HAP-1 (cell line): Measurements from ENCODE around the gene UBE2M.
"Not testable (repeated sequence)": the region's sequence is repeated elsewhere in the genome, so short reads cannot be mapped to it uniquely, and the experiment has no call there.

Experiments used
- DNase-seq, 2 experiments: peaks; one replicate each; pipeline ENCODE4 v3.0.0-alpha.2; 2016 to 2020; ENCODE audit warnings: low spot score in 2 of 2
- H3K27me3 ChIP-seq: fragments of 250-450 bp; sonication (Bioruptor Pico); 2 replicates; pipeline ENCODE4 v1.5.1; 2020; ENCODE audit warnings: low read depth, mild to moderate bottlenecking, moderate library complexity
- H3K36me3 ChIP-seq: fragments of 250-450 bp; sonication (Bioruptor Pico); replicated peaks from 2 replicates; pipeline ENCODE4 v1.5.1; 2020; ENCODE audit warnings: mild to moderate bottlenecking
- H3K4me1 ChIP-seq: fragments of 250-450 bp; sonication (Bioruptor Pico); 2 replicates; pipeline ENCODE4 v1.5.1; 2020; ENCODE audit warnings: mild to moderate bottlenecking
- H3K4me3 ChIP-seq: fragments of 250-450 bp; sonication (Bioruptor Pico); 2 replicates; pipeline ENCODE4 v1.5.1; 2020; ENCODE audit warnings: mild to moderate bottlenecking, moderate library complexity
- H3K9me3 ChIP-seq: fragments of 250-450 bp; sonication (Bioruptor Pico); 2 replicates; pipeline ENCODE4 v1.5.1; 2020; ENCODE audit warnings: mild to moderate bottlenecking, moderate library complexity
- in situ Hi-C: fragments of 300-500 bp; cut with MboI; formaldehyde crosslinking; loops from 3 replicates; pipeline ENCODE4 v1.14.3; 2020; ENCODE audit warnings: low sequenced_read_pairs, inconsistent platforms, mixed read lengths

UBE2M gene

GRCh38 chr19:58545286-58546018 lies 13.0 kb downstream of the UBE2M start:
- peak overlapping the region; percentile 67 for H3K4me3 ChIP-seq
- H3K27me3 ChIP-seq = no peaks in the 10 kb centered on the region
- in situ Hi-C loops = no loop called here
- DNase-seq = peak in 1 of 2 experiments; percentile 30
- peaks cover 12% of the 10 kb centered on the region for H3K4me1 ChIP-seq
- H3K9me3 ChIP-seq = no peaks in the 10 kb centered on the region
- H3K36me3 ChIP-seq = peaks cover 52% of the 10 kb centered on the region

- H3K9me3 ChIP-seq = no peaks in the 10 kb centered on the region
- no peaks in the 10 kb centered on the region for H3K27me3 ChIP-seq
- peaks cover 45% of the 10 kb centered on the region for H3K36me3 ChIP-seq
- peaks cover 12% of the 10 kb centered on the region for H3K4me1 ChIP-seq
- H3K4me3 ChIP-seq = peak overlapping the region; percentile 67
- in situ Hi-C loops = no loop called here
- peak in 1 of 2 experiments; percentile 74 for DNase-seq
These were observed 13.7 kb downstream of the UBE2M start for GRCh38 chr19:58544591-58545285.

- Histone ChIP-seq H3K4me3 (peak within 1 kb of the TSS; percentile 67), H3K27me3 (no peaks in the 10 kb centered on the region), H3K36me3 (peaks cover 38% of the 10 kb centered on the region), H3K4me1 (peaks cover 12% of the 10 kb centered on the region), H3K9me3 (no peaks in the 10 kb centered on the region)
- peak; percentile 99 to 100 for DNase-seq
- in situ Hi-C loops = no loop called here
These were observed 14.4 kb downstream of the UBE2M start, which contains the start of gene TRIM28 for GRCh38 chr19:58543826-58544590. TSS of gene TRIM28 (plus strand) at chr19:58544064. CDS start at chr19:58544758, 694 bp downstream.

- DNase-seq, in situ Hi-C loops, H3K9me3 ChIP-seq, H3K27me3 ChIP-seq: not testable (repeated sequence)
- H3K4me3 ChIP-seq = peak overlapping the region; percentile 41
- H3K4me1 ChIP-seq = peaks cover 12% of the 10 kb centered on the region
- H3K36me3 ChIP-seq = peaks cover 26% of the 10 kb centered on the region
These were observed 15.6 kb downstream of the UBE2M start for GRCh38 chr19:58542641-58543372.

GRCh38 chr19:58539169-58539559 lies 19.2 kb downstream of the UBE2M start:
- H3K4me3 ChIP-seq, H3K9me3 ChIP-seq, H3K4me1 ChIP-seq, DNase-seq, H3K36me3 ChIP-seq, H3K27me3 ChIP-seq, in situ Hi-C loops: not testable (repeated sequence)

- H3K27me3 ChIP-seq = peaks cover 5% of the 10 kb centered on the region
- DNase-seq = peak in 1 of 2 experiments; percentile 58
- in situ Hi-C loops = no loop called here
- no peaks in the 10 kb centered on the region for H3K36me3 ChIP-seq
- no peaks in the 10 kb centered on the region for H3K9me3 ChIP-seq
- H3K4me1 ChIP-seq = peaks cover 4% of the 10 kb centered on the region
- H3K4me3 ChIP-seq = no peak overlapping the region
These were observed 19.9 kb downstream of the UBE2M start for GRCh38 chr19:58538257-58539168.

GRCh38 chr19:58536852-58537798 lies 21.3 kb downstream of the UBE2M start:
- no peak overlapping the region for H3K4me3 ChIP-seq
- H3K9me3 ChIP-seq = no peaks in the 10 kb centered on the region
- H3K36me3 ChIP-seq = no peaks in the 10 kb centered on the region
- DNase-seq = peak in 1 of 2 experiments; percentile 3
- H3K4me1 ChIP-seq = no peaks in the 10 kb centered on the region
- peaks cover 5% of the 10 kb centered on the region for H3K27me3 ChIP-seq
- in situ Hi-C loops = no loop called here

- Histone ChIP-seq H3K36me3 (no peaks in the 10 kb centered on the region), H3K4me1 (no peaks in the 10 kb centered on the region), H3K27me3 (peaks cover 5% of the 10 kb centered on the region), H3K4me3 (no peak overlapping the region), H3K9me3 (no peaks in the 10 kb centered on the region)
- in situ Hi-C loops = no loop called here
- no peak for DNase-seq
These were observed 22.6 kb downstream of the UBE2M start for GRCh38 chr19:58535857-58536256.

GRCh38 chr19:58531034-58531840 lies 27.2 kb downstream of the UBE2M start:
- Histone ChIP-seq H3K9me3 (no peaks in the 10 kb centered on the region), H3K36me3 (no peaks in the 10 kb centered on the region), H3K4me3 (no peak overlapping the region), H3K27me3 (no peaks in the 10 kb centered on the region; the same call in 1 of the 2 replicates), H3K4me1 (no peaks in the 10 kb centered on the region)
- DNase-seq = no peak
- in situ Hi-C loops = no loop called here

- Histone ChIP-seq H3K4me1 (no peaks in the 10 kb centered on the region), H3K9me3 (no peaks in the 10 kb centered on the region), H3K36me3 (no peaks in the 10 kb centered on the region), H3K4me3 (no peak overlapping the region), H3K27me3 (no peaks in the 10 kb centered on the region; the same call in 1 of the 2 replicates)
- DNase-seq = no peak
- in situ Hi-C loops = no loop called here
These were observed 29.0 kb downstream of the UBE2M start for GRCh38 chr19:58529405-58529804.

- DNase-seq = no peak
- Histone ChIP-seq H3K36me3 (no peaks in the 10 kb centered on the region), H3K4me3 (no peak overlapping the region), H3K9me3 (no peaks in the 10 kb centered on the region), H3K4me1 (peaks cover 11% of the 10 kb centered on the region), H3K27me3 (no peaks in the 10 kb centered on the region)
- in situ Hi-C loops = no loop called here
These were observed 35.7 kb downstream of the UBE2M start for GRCh38 chr19:58522709-58523108.
